MM.1S (cell line): ENCODE results near the gene EHBP1.
A peak's percentile ranks its signal among the peaks of the same experiment; 100 is the strongest.

ENCODE experiments used
- DNase-seq: peaks from one replicate; pipeline ENCODE4 v3.0.0-alpha.2; 2015
- H2AFZ ChIP-seq: fragments of 300-600 bp; sonication (generic); 2 replicates; pipeline ENCODE4 v1.6.0; 2016; ENCODE audit warnings: antibody characterized with exemption, low read length
- H3F3A ChIP-seq: fragments of 300-600 bp; sonication (generic); 2 replicates; pipeline ENCODE4 v1.6.1; 2016; ENCODE audit warnings: mild to moderate bottlenecking, antibody characterized with exemption, low read length, moderate library complexity, mixed read lengths; ENCODE audit not compliant: insufficient read depth
- H3K27ac ChIP-seq: fragments of 300-600 bp; sonication (generic); 2 replicates; pipeline ENCODE4 v1.5.1; 2016; ENCODE audit warnings: mild to moderate bottlenecking, low read length
- H3K27me3 ChIP-seq: fragments of 300-600 bp; sonication (generic); replicated peaks from 2 replicates; pipeline ENCODE4 v1.6.0; 2016; ENCODE audit warnings: low read length; ENCODE audit not compliant: insufficient read depth
- H3K36me3 ChIP-seq: fragments of 300-600 bp; sonication (generic); replicated peaks from 2 replicates; pipeline ENCODE4 v1.6.1; 2016; ENCODE audit warnings: mild to moderate bottlenecking, low read length, mixed read lengths; ENCODE audit not compliant: insufficient read depth
- H3K4me1 ChIP-seq: fragments of 300-600 bp; sonication (generic); 2 replicates; pipeline ENCODE4 v1.6.1; 2016; ENCODE audit warnings: low read length, mixed read lengths
- H3K4me2 ChIP-seq: fragments of 300-600 bp; sonication (generic); 2 replicates; pipeline ENCODE4 v1.6.0; 2016; ENCODE audit warnings: low read depth, low read length
- H3K4me3 ChIP-seq: fragments of 300-600 bp; sonication (generic); 2 replicates; pipeline ENCODE4 v1.5.1; 2016; ENCODE audit warnings: low read length, mixed read lengths
- H3K79me2 ChIP-seq: fragments of 300-600 bp; sonication (generic); 2 replicates; pipeline ENCODE4 v1.6.1; 2016; ENCODE audit warnings: mixed run types, low read length, mixed read lengths
- H3K9ac ChIP-seq: fragments of 300-600 bp; sonication (generic); 2 replicates; pipeline ENCODE4 v1.6.1; 2016; ENCODE audit warnings: low read length, mixed read lengths
- H3K9me2 ChIP-seq: fragments of 300-600 bp; sonication (generic); replicated peaks from 2 replicates; pipeline ENCODE4 v1.6.1; 2016; ENCODE audit warnings: mild to moderate bottlenecking, low read length, mixed read lengths; ENCODE audit not compliant: insufficient read depth
- H3K9me3 ChIP-seq: fragments of 300-600 bp; sonication (generic); replicated peaks from 2 replicates; pipeline ENCODE4 v1.6.1; 2016; ENCODE audit warnings: mild to moderate bottlenecking, low read length, mixed read lengths; ENCODE audit not compliant: insufficient read depth
- H4K20me1 ChIP-seq: fragments of 300-600 bp; sonication (generic); 2 replicates; pipeline ENCODE4 v1.6.1; 2016; ENCODE audit warnings: mild to moderate bottlenecking, low read length, moderate library complexity, mixed read lengths; ENCODE audit not compliant: insufficient read depth
- CTCF ChIP-seq: fragments of 300-600 bp; sonication (generic); IDR thresholded peaks from 2 replicates; pipeline ENCODE4 v1.5.1; 2016; ENCODE audit warnings: antibody characterized with exemption, low read length, mixed read lengths
- EZH2 ChIP-seq: fragments of 300-600 bp; sonication (generic); optimal IDR thresholded peaks from 2 replicates; pipeline ENCODE3; 2017; ENCODE audit warnings: low read depth, mild to moderate bottlenecking, antibody characterized with exemption, low read length, mixed read lengths
- EZH2phosphoT487 ChIP-seq: fragments of 300-600 bp; sonication (generic); IDR thresholded peaks from 2 replicates; pipeline ENCODE4 v1.6.1; 2018; ENCODE audit warnings: antibody characterized with exemption, low read length

Gene EHBP1

GRCh38 chr2:63049211-63049969 lies 343.9 kb downstream of the EHBP1 start:
- peak overlapping the region; percentile 50; the same call in 1 of the 2 replicates for H3K9ac ChIP-seq

GRCh38 chr2:63049970-63050333 lies 344.4 kb downstream of the EHBP1 start:
- peak overlapping the region; percentile 72 for H3K4me3 ChIP-seq
- peak overlapping the region; percentile 75 for H2AFZ ChIP-seq
- no peaks in the 10 kb centered on the region for H3K9me2 ChIP-seq
- H3K36me3 ChIP-seq = no peaks in the 10 kb centered on the region
- H3K9me3 ChIP-seq = no peaks in the 10 kb centered on the region
- no peaks in the 10 kb centered on the region for H3K79me2 ChIP-seq
- peak; percentile 62 for DNase-seq
- no peak for TF ChIP-seq CTCF
- no peak for TF ChIP-seq EZH2phosphoT487
- TF ChIP-seq EZH2 = no peak
- H3K4me2 ChIP-seq = peak overlapping the region; percentile 97
- H3F3A ChIP-seq = peaks cover 7% of the 10 kb centered on the region; the same call in 1 of the 2 replicates
- peak overlapping the region; percentile 61; the same call in 1 of the 2 replicates for H3K27ac ChIP-seq
- H3K27me3 ChIP-seq = no peaks in the 10 kb centered on the region
- H3K4me1 ChIP-seq = no peaks in the 10 kb centered on the region
- peak overlapping the region; percentile 50; the same call in 1 of the 2 replicates for H3K9ac ChIP-seq
- H4K20me1 ChIP-seq = no peaks in the 10 kb centered on the region

More at GRCh38 chr2:63049211-63049969, 343.9 kb downstream of the EHBP1 start:
- no peak for TF ChIP-seq EZH2
- TF ChIP-seq CTCF = no peak
- TF ChIP-seq EZH2phosphoT487 = no peak
- Histone ChIP-seq H3K27ac (no peak overlapping the region; the same call in 1 of the 2 replicates), H2AFZ (peak overlapping the region; percentile 75), H3K9me3 (no peaks in the 10 kb centered on the region), H3K4me3 (peak overlapping the region; percentile 72), H3K36me3 (no peaks in the 10 kb centered on the region), H3K9me2 (no peaks in the 10 kb centered on the region), H4K20me1 (no peaks in the 10 kb centered on the region), H3K4me2 (peak overlapping the region; percentile 97), H3F3A (peaks cover 7% of the 10 kb centered on the region; the same call in 1 of the 2 replicates), H3K4me1 (no peaks in the 10 kb centered on the region), H3K27me3 (no peaks in the 10 kb centered on the region), H3K79me2 (no peaks in the 10 kb centered on the region)
- DNase-seq = no peak

- Histone ChIP-seq H2AFZ (peak within 1 kb of the TSS; percentile 100), H3K4me1 (no peaks in the 10 kb centered on the region), H3F3A (peaks cover 7% of the 10 kb centered on the region; the same call in 1 of the 2 replicates), H3K9me2 (no peaks in the 10 kb centered on the region), H3K9me3 (no peaks in the 10 kb centered on the region), H3K4me2 (peak within 1 kb of the TSS; percentile 97), H3K79me2 (no peaks in the 10 kb centered on the region), H3K27ac (peak within 1 kb of the TSS; percentile 61; the same call in 1 of the 2 replicates), H3K27me3 (no peaks in the 10 kb centered on the region), H3K36me3 (no peaks in the 10 kb centered on the region), H3K4me3 (peak within 1 kb of the TSS; percentile 100), H4K20me1 (no peaks in the 10 kb centered on the region), H3K9ac (peak within 1 kb of the TSS; percentile 85)
- DNase-seq = peak; percentile 84
- TF ChIP-seq CTCF (no peak), EZH2 (no peak), EZH2phosphoT487 (no peak)
Measured at GRCh38 chr2:63050334-63051041, 345.0 kb downstream of the EHBP1 start, which contains the start of gene OTX1. TSS of gene OTX1 (plus strand) at chr2:63050830. CDS start at chr2:63052991, 2,161 bp downstream.
